ENCODE results near the gene SUPT3H. TPM values are rescaled to one million over a fixed set of nuclear protein-coding genes. Genes with fewer than 3 reads are reported as not detected.

SUPT3H gene
- total and polyA plus RNA-seq, 2 of the 13 experiments (the other 11 are each of a cell fraction or from before 2014, with no cell fraction given): 11.9 to 36.1 TPM

GRCh38 chr6:44849806-44850205 lies 527.9 kb downstream of the SUPT3H start:
- H3K36me3 ChIP-seq (replicated peaks in 1 of 2; ENCODE audit: control insufficient read depth in 1 of 2, insufficient read depth in 2 of 2, low read length in 2 of 2): no peaks in the 10 kb centered on the region
- no TSS peak for BruUV-seq (replicated peaks)
- H3K9ac ChIP-seq (ENCODE audit: insufficient read depth, low read depth, low read length): no peak overlapping the region
- 88% methylated on average over 1 of the region's 1 CpG for WGBS (ENCODE audit: low lambda C conversion rate)
- no peaks in the 10 kb centered on the region for H3K9me3 ChIP-seq (ENCODE audit: low read length)
- no peak overlapping the region for H3K4me3 ChIP-seq (replicated peaks in 1 of 3; ENCODE audit: insufficient read depth in 1 of 3, low read depth in 2 of 3, low read length in 3 of 3)
- no peak overlapping the region for H3K27ac ChIP-seq (ENCODE audit: extremely low read length, insufficient read depth, low read length)
- FAIRE-seq: no peak
- H3K27me3 ChIP-seq (ENCODE audit: control insufficient read depth in 1 of 2, insufficient read depth in 2 of 2, low read length in 2 of 2): no peaks in the 10 kb centered on the region
- no peak for ATAC-seq
- H2AFZ ChIP-seq (ENCODE audit: low read length): no peak overlapping the region
- no peaks in the 10 kb centered on the region for H3K79me2 ChIP-seq (ENCODE audit: insufficient read depth, low read length)
- no peaks in the 10 kb centered on the region for H4K20me1 ChIP-seq (ENCODE audit: insufficient read depth, low read length)
- H3K4me2 ChIP-seq (ENCODE audit: low read depth, low read length): no peak overlapping the region
- 0 out of 2 replicates have a peak, but pooled peaks cover 6% of the 10 kb centered on the region for H3K4me1 ChIP-seq (ENCODE audit: insufficient read depth, low read length)
- intact Hi-C loops (cut with micrococcal nuclease; ENCODE audit: unreplicated experiment): no loop called here
- TF ChIP-seq CREM (IDR thresholded peaks at IDR 0.05) (no peak), CREM (CRISPR knock-in tag; IDR thresholded peaks at IDR 0.05) (no peak), GRHL1 (CRISPR knock-in tag; conservative IDR thresholded peaks at IDR 0.05) (no peak), ZNF709 (CRISPR knock-in tag; IDR thresholded peaks at IDR 0.05) (no peak), CCAR2 (optimal IDR thresholded peaks at IDR 0.05; ENCODE audit: low read depth, low read length) (no peak), ZNF512B (CRISPR knock-in tag; IDR thresholded peaks at IDR 0.05; ENCODE audit: borderline replicate concordance) (no peak), ZNF3 (CRISPR knock-in tag; IDR thresholded peaks at IDR 0.05) (no peak), RARG (CRISPR knock-in tag; IDR thresholded peaks at IDR 0.05; ENCODE audit: low read depth) (no peak), ZNF878 (CRISPR knock-in tag; IDR thresholded peaks at IDR 0.05) (no peak), NBN (conservative IDR thresholded peaks at IDR 0.05) (no peak), DMTF1 (CRISPR knock-in tag; IDR thresholded peaks at IDR 0.05) (no peak), ZNF20 (CRISPR knock-in tag; IDR thresholded peaks at IDR 0.05) (no peak)
- TF ChIP-seq, protein P1, sequence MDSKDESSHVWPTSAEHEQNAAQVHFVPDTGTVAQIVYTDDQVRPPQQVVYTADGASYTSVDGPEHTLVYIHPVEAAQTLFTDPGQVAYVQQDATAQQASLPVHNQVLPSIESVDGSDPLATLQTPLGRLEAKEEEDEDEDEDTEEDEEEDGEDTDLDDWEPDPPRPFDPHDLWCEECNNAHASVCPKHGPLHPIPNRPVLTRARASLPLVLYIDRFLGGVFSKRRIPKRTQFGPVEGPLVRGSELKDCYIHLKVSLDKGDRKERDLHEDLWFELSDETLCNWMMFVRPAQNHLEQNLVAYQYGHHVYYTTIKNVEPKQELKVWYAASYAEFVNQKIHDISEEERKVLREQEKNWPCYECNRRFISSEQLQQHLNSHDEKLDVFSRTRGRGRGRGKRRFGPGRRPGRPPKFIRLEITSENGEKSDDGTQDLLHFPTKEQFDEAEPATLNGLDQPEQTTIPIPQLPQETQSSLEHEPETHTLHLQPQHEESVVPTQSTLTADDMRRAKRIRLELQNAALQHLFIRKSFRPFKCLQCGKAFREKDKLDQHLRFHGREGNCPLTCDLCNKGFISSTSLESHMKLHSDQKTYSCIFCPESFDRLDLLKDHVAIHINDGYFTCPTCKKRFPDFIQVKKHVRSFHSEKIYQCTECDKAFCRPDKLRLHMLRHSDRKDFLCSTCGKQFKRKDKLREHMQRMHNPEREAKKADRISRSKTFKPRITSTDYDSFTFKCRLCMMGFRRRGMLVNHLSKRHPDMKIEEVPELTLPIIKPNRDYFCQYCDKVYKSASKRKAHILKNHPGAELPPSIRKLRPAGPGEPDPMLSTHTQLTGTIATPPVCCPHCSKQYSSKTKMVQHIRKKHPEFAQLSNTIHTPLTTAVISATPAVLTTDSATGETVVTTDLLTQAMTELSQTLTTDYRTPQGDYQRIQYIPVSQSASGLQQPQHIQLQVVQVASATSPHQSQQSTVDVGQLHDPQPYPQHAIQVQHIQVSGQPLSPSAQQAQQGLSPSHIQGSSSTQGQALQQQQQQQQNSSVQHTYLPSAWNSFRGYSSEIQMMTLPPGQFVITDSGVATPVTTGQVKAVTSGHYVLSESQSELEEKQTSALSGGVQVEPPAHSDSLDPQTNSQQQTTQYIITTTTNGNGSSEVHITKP (CRISPR knock-in tag; IDR thresholded peaks at IDR 0.05; ENCODE audit: low read depth): no peak
- ChIA-PET CTCF (ENCODE audit: low intra/inter-chr PET ratio, low total read pairs) (no interaction called here), POLR2A (no interaction called here)
- in situ Hi-C loops (cut with HindIII; ENCODE audit: extremely low pct_ligation_motif_present, low pct_unique_long_range_greater_than_20kb): no loop called here
- DNase-seq (ENCODE audit: low spot score): no peak

Data from HepG2 (cell line).